KOPT-K1 (cell line): ENCODE results near the gene PSMD14.

Experiments
- H3K27ac ChIP-seq: fragments of 200-600 bp; sonication (generic); 2 replicates; pipeline ENCODE4 v1.5.1; 2016; ENCODE audit warnings: antibody characterized with exemption, mild to moderate bottlenecking, low read depth, low read length; ENCODE audit not compliant: poor library complexity, severe bottlenecking
- H3K36me3 ChIP-seq: fragments of 200-600 bp; sonication (generic); 2 replicates; pipeline ENCODE4 v1.5.1; 2017; ENCODE audit warnings: antibody characterized with exemption, mild to moderate bottlenecking, low read length, moderate library complexity; ENCODE audit not compliant: insufficient read depth
- H3K9me3 ChIP-seq: fragments of 200-600 bp; sonication (generic); 2 replicates; pipeline ENCODE4 v1.5.1; 2017; ENCODE audit warnings: antibody characterized with exemption, low read length, mild to moderate bottlenecking; ENCODE audit not compliant: insufficient read depth, poor library complexity, severe bottlenecking

PSMD14 gene

DNA sequence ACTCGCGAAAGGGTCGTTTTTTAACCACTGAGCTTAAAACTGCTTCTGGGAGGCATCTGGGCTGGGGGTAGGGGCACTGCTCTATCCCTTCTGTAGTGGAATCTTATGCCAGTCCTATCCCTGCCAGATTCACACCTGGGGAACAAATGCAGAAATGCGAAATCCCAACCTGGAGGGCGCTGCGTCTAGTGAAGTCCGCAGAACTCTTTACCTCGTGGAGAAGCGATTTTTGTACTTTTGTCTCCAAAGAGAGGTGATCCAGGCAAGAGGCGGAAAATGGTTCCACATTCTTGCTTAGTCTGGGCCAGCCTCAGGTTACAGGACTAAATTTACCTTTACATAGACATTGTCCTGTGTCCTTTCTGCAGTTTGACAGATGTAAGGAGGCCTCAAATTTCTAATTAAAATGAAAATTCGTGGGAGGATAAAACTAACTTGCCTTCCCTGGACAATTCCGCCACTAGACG, 118.3 kb downstream of the PSMD14 start:
- H3K27ac ChIP-seq = no peak overlapping the region
- no peaks in the 10 kb centered on the region for H3K36me3 ChIP-seq
- H3K9me3 ChIP-seq = peaks cover 8% of the 10 kb centered on the region

DNA sequence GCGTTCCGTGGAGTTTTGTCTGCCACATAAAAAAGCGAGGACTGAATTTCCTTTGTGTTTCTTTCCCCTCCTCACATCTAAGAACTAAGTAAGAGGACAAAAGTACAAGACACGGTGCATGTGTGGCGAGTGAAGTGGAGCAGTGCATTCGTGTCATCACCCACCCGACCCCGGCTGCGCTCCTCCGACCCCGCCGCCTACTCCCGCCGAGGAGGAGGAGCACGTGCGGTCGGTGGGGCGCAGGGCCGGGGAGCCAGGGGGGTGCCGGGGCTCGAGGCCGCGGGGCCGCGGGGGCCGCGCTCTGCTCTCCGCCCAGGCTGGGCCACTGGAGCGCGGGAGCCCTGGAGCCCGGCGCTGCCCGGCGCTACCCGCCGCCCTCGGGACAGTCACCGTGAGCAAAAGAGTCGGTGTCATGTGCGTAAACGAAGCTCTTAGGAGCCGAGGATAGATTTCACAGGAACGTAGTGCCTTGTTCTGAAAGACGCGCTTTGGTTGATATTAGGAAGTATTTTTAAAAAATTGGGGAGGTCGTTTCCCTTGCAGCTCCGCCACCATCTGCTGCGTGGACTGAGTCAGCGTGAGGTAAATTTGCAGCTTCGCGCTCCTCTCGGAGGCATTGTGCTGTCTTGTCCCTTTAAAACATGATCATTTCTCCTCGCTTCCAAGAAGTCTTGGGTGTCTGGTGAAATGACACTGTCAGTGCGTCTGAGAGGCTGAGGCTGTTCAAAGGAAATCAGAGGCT, 118.9 kb downstream of the PSMD14 start:
- no peak overlapping the region for H3K27ac ChIP-seq
- no peaks in the 10 kb centered on the region for H3K36me3 ChIP-seq
- peaks cover 8% of the 10 kb centered on the region for H3K9me3 ChIP-seq

DNA sequence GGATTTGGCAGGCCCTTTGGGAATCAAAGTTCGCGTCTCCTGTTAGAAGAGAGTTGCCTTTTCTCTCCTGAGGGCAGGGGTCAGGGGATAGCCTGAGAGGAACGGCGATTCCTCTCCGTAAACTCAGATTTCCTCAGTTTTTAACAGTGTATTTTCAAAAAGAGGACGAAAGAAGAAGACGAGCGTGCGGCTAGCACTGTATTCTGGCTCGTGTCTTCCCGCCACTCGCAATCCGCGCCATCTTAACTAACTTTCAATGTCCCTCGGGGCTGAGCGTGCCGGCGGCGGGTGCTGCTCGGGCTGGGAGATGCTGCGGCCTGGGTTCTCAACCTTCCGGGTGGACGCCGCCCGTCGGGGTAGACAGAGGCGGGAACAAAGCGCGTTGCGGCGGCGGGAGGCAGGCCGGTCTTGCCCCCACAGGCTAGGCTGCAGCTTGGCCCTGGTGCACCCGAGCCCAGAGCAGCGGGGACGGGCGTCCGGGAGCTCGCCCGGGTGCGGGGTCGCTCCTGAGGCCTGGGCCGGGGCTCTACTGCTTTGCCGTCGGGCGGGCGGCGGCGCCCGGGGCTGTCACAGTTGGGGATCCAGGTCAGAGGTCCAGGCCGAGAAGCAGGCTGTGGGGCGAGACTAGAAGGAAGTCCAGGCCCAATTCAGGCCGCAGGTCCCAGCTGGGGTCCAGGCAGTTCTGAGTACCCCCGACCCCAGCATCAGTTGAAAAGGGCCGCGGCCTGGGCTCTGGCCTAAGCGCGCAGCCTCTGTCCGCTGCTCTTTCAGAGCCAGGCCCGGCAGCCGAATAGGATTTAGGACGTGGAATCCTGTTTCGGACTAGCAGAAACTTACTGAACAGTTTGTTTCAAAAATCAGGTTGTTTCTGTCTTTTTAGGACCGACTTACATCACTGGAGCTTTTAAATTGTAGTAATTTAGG, 119.7 kb downstream of the PSMD14 start:
- Histone ChIP-seq H3K27ac (no peak overlapping the region), H3K36me3 (no peaks in the 10 kb centered on the region), H3K9me3 (peaks cover 8% of the 10 kb centered on the region)

DNA sequence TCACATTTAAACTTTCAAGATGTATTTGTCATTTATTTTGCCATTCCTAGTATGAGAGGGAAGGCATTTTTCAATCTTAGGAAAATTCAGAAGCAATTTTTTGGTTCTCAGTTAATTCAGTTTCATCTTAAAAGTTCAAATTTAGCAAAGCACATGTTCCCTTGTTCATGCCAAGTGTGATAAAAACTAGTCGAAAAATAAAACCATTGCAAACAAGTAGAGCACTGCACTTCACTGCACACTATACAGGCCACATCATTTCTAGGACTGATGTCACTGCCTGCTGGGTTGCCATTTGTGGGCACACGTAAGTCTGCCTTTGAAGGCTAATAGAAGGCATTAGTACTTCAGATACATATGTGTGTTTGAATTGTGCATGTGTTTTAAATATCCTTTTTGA, 122.2 kb downstream of the PSMD14 start:
- Histone ChIP-seq H3K27ac (no peak overlapping the region), H3K9me3 (peaks cover 2% of the 10 kb centered on the region), H3K36me3 (no peaks in the 10 kb centered on the region)

DNA sequence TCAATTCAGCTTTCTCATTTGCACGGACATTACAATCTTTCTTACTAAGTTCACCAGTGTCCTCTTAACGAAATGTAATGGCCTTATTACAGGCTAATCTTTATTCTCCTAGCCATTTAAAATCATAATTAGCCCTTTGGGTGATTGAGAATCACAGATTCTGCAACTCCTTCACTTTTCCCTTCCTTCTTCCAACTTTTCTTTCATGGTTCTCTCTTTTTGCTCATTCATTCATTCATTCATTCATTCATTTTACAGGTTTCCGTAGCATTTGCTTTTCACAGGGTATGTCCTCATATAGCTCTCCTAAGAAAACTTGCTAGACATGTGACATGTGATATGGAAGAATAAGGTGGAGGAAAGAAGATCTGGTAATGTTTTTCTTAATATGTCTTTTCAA, 123.9 kb downstream of the PSMD14 start:
- Histone ChIP-seq H3K36me3 (no peaks in the 10 kb centered on the region), H3K9me3 (peaks cover 5% of the 10 kb centered on the region), H3K27ac (no peak overlapping the region)

DNA sequence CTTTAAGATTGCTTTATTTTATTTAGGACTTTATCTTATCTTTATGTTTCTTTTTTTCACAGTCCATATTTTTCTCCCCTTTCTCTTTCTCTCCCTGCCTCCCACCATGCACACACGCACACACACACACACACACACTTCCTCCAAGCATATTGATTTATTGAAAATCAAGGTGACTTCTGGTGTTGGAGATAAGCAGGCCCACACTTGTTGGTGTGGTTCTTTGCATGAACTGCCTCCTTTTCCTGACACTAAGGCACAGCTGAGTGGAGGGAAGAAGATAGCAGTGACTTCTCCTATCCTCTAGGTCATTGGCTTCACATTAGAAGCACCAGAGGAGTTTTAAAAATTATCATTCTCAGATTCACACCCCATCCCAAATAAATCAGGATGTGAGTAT, 125.9 kb downstream of the PSMD14 start:
- H3K27ac ChIP-seq = no peak overlapping the region
- H3K9me3 ChIP-seq = peaks cover 5% of the 10 kb centered on the region

DNA sequence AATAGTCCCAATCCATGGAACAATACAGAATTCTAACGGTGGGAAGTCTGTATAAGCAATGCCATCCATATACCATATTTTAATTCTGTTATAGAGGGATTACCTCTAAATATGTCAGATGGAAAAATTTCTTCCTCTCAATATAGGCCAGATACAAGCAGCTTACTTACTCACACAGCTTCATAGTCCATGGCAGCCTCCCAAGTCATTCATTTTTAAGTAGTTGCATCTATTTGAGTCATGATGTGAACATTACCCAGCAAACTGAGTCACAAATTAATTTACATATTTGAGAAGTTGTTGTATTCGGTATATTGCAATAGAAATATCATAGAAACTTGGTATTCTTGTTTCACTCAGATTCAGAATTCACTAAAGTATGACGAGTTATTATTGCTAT, 128.2 kb downstream of the PSMD14 start:
- peaks cover 5% of the 10 kb centered on the region for H3K9me3 ChIP-seq
- H3K27ac ChIP-seq = no peak overlapping the region
- no peaks in the 10 kb centered on the region for H3K36me3 ChIP-seq

More for the DNA sequence above, 125.9 kb downstream of the PSMD14 start:
- H3K36me3 ChIP-seq = no peaks in the 10 kb centered on the region

DNA sequence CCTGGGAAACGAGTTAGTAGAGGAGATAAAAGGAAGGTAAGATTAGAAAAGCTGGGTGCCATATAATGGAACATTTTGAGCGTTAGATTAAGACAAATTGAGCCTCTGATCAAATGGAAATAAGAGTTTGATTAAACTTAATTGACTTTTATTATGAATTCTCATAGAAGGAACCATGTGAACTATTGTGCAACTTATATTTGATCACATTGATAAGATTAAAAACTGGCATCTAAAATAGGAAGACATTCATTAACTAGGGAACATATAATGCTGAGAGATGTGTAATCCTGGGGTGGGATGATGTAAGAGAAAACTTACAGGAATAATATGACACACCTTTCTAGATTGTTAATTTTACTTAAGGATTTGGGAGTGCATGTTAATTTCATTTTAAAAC, 130.4 kb downstream of the PSMD14 start:
- no peaks in the 10 kb centered on the region for H3K36me3 ChIP-seq
- no peak overlapping the region for H3K27ac ChIP-seq
- H3K9me3 ChIP-seq = peaks cover 5% of the 10 kb centered on the region

DNA sequence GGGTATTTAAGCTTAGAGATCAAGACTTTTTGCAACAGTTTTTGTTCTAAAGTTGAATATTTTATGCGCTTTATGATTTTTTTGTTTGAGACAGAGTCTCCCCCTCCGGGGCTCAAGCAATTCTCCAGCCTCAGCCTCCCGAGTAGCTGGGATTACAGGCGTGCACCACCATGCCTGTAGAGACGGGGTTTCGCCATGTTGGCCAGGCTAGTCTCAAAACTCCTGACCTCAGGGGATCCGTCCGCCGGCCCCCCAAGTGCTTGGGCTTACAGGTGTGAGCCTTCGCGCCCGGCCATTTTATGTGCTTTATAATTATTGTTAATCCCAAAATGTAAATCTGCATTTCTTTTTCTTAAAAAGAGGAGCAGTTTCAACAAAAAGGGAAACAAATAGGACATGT, 136.9 kb downstream of the PSMD14 start:
- H3K36me3 ChIP-seq = no peaks in the 10 kb centered on the region
- no peaks in the 10 kb centered on the region for H3K9me3 ChIP-seq
- H3K27ac ChIP-seq = no peak overlapping the region

DNA sequence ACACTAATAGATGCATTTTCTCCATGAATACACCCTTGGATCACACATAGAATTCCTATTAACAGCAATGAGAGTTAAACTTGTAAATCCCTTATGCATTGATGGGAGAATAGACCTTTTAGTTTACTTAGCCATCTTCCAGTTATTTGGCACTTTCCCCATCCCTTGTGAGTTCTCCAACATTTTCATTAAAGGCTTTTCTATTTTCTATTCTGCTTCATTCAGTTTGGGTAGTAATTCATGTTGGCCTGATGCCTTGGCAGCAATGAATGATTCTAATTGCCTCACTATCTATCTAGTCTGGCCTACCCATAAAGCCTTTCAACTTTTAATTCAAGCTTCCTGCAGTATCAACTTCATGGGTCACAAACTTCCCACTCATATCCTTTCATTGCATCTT, 140.2 kb downstream of the PSMD14 start:
- H3K9me3 ChIP-seq = no peaks in the 10 kb centered on the region
- no peaks in the 10 kb centered on the region for H3K36me3 ChIP-seq
- no peak overlapping the region for H3K27ac ChIP-seq
